ENCODE measurements around the gene PPEF1.

Gene PPEF1
- 0.18 to 1.3 (median 0.46) reads per million in 4 experiments for total RNA-seq

- no peak for DNase-seq
These were observed at the start of gene PPEF1 for GRCh38 chrX:18707426-18708049. PPEF1 (plus strand) TSS chrX:18707645; CDS start chrX:18707781, 136 bp downstream.

- DNase-seq, result no peak
These were observed 46.2 kb upstream of the PPEF1 start for GRCh38 chrX:18661273-18661672.

- DNase-seq, result no peak
These were observed 42.5 kb upstream of the PPEF1 start for GRCh38 chrX:18664947-18665346.

GRCh38 chrX:18666614-18667013, 40.8 kb upstream of the PPEF1 start:
- no peak for DNase-seq

GRCh38 chrX:18668071-18668835, 39.2 kb upstream of the PPEF1 start:
- no peak for DNase-seq

GRCh38 chrX:18672008-18672407, 35.4 kb upstream of the PPEF1 start, which contains the start of gene RS1:
RS1 (minus strand) TSS chrX:18672108; CDS start chrX:18672068, 40 bp downstream.
- DNase-seq, result no peak

- no peak for DNase-seq
These were observed 33.0 kb upstream of the PPEF1 start for GRCh38 chrX:18674417-18674787.

GRCh38 chrX:18674788-18675735, 32.4 kb upstream of the PPEF1 start:
- DNase-seq, result peak; percentile 65

GRCh38 chrX:18676050-18676449, 31.4 kb upstream of the PPEF1 start:
- DNase-seq, result no peak

- no peak for DNase-seq
These were observed 31.0 kb upstream of the PPEF1 start for GRCh38 chrX:18676470-18676869.

GRCh38 chrX:18677161-18677869, 30.1 kb upstream of the PPEF1 start:
- no peak for DNase-seq

GRCh38 chrX:18681996-18682395, 25.4 kb upstream of the PPEF1 start:
- DNase-seq, result no peak

- DNase-seq, result no peak
These were observed 24.5 kb upstream of the PPEF1 start for GRCh38 chrX:18682979-18683387.

GRCh38 chrX:18687856-18688495, 19.5 kb upstream of the PPEF1 start:
- DNase-seq, result no peak

GRCh38 chrX:18691431-18691830, 16.0 kb upstream of the PPEF1 start:
- DNase-seq, result no peak

- DNase-seq, result no peak
These were observed 14.9 kb upstream of the PPEF1 start for GRCh38 chrX:18692541-18692940.

GRCh38 chrX:18696653-18697052, 10.8 kb upstream of the PPEF1 start:
- DNase-seq, result no peak

- no peak for DNase-seq
These were observed 8.5 kb upstream of the PPEF1 start for GRCh38 chrX:18698737-18699650.

GRCh38 chrX:18701621-18702361, 5.7 kb upstream of the PPEF1 start:
- DNase-seq, result no peak
